CD8-positive, alpha-beta memory T cell (primary cell): ENCODE measurements around the gene EPN2. TPM values are rescaled to one million over a fixed set of nuclear protein-coding genes. Genes with fewer than 3 reads are reported as not detected.
A peak's percentile ranks its signal among the peaks of the same experiment; 100 is the strongest.

ENCODE experiments used
- CTCF ChIA-PET: fragments of 350-600 bp; sonication (Branson Sonifier 250); formaldehyde crosslinking; loops from one replicate; lab custom pipeline; 2021; ENCODE audit warnings: antibody characterized with exemption; lab: Charles Lee
- POLR2A ChIA-PET: fragments of 350-600 bp; sonication (Branson Sonifier 250); formaldehyde crosslinking; loops from one replicate; lab custom pipeline; 2021; ENCODE audit warnings: antibody characterized with exemption; lab: Charles Lee
- DNase-seq, 5 donors: peaks; one replicate each; pipeline versions ENCODE4 v3.0.0 to v3.0.0-alpha.2; 2020 to 2022; ENCODE audit warnings: mixed read lengths in 1 of 5
- H3K27ac ChIP-seq: one replicate; pipeline ENCODE4 v1.7.0; 2013; ENCODE audit warnings: low read depth, mild to moderate bottlenecking, low read length, moderate library complexity
- H3K27me3 ChIP-seq: 2 replicates; pipeline ENCODE4 v1.7.0; 2013; ENCODE audit warnings: low read length, mild to moderate bottlenecking; ENCODE audit not compliant: insufficient read depth, poor library complexity, severe bottlenecking
- H3K36me3 ChIP-seq: 2 replicates; pipeline ENCODE4 v1.7.0; 2013; ENCODE audit warnings: mild to moderate bottlenecking, low read length, moderate library complexity; ENCODE audit not compliant: insufficient read depth
- H3K4me1 ChIP-seq: 2 replicates; pipeline ENCODE4 v1.7.0; 2013; ENCODE audit warnings: mild to moderate bottlenecking, low read length, moderate library complexity; ENCODE audit not compliant: insufficient read depth
- H3K4me3 ChIP-seq: 2 replicates; pipeline ENCODE4 v1.7.0; 2013; ENCODE audit warnings: mild to moderate bottlenecking, low read length
- H3K9me3 ChIP-seq: 2 replicates; pipeline ENCODE4 v1.7.0; 2013; ENCODE audit warnings: mild to moderate bottlenecking, low read length
- H3K27ac Mint-ChIP-seq, 8 donors: one replicate each; pipeline ENCODE4 v1.8.0; 2020 to 2021; ENCODE audit warnings: mixed read lengths in 8 of 8, mild to moderate bottlenecking in 6 of 8, inconsistent platforms in 3 of 8, moderate library complexity in 3 of 8
- H3K27me3 Mint-ChIP-seq, 2 donors: one replicate each; pipeline ENCODE4 v1.8.0; 2020 to 2021; ENCODE audit warnings: mixed read lengths in 2 of 2, mild to moderate bottlenecking in 1 of 2, moderate library complexity in 1 of 2
- H3K36me3 Mint-ChIP-seq, 3 donors: one replicate each; pipeline ENCODE4 v1.8.0; 2020 to 2021; ENCODE audit warnings: mixed read lengths in 3 of 3, inconsistent platforms in 1 of 3, mild to moderate bottlenecking in 1 of 3
- H3K4me1 Mint-ChIP-seq, 3 donors: one replicate each; pipeline ENCODE4 v1.8.0; 2020 to 2021; ENCODE audit warnings: mixed read lengths in 3 of 3, inconsistent platforms in 1 of 3, mild to moderate bottlenecking in 1 of 3
- H3K4me3 Mint-ChIP-seq, 7 donors: one replicate each; pipeline ENCODE4 v1.8.0; 2020 to 2021; ENCODE audit warnings: mixed read lengths in 7 of 7, mild to moderate bottlenecking in 6 of 7, moderate library complexity in 4 of 7, inconsistent platforms in 2 of 7
- H3K9me3 Mint-ChIP-seq, 5 donors: one replicate each; pipeline ENCODE4 v1.8.0; 2020 to 2022; ENCODE audit warnings: mixed read lengths in 5 of 5, mild to moderate bottlenecking in 3 of 5, moderate library complexity in 2 of 5, inconsistent platforms in 1 of 5
- polyA plus RNA-seq: library from polyadenylated mRNA; unstranded; fragments of 300-500 nt; fragmentation: Illumina TruSeq; gene quantifications from one replicate; pipeline ENCODE4 v1.2.3, GENCODE V29; 2021
- total RNA-seq, 2 experiments: library from RNA; stranded (reverse); gene quantifications; one replicate each; pipeline ENCODE4 v1.2.3, GENCODE V29; 2021

The EPN2 gene
- total and polyA plus RNA-seq, 3 experiments from 2014 or later, result 9.0 to 10.4 (median 9.7) TPM

GRCh38 chr17:19378416-19379360, 141.5 kb downstream of the EPN2 start, which contains the start of gene MAPK7:
MAPK7 (plus strand) TSS chr17:19378498; CDS start chr17:19378901, 403 bp downstream.
- ChIA-PET POLR2A (interaction anchor here (0.5 to 2.7 kb wide), 5 partner anchors 9 to 386 kb away, joined by 5 to 18 read pairs (median 10); partner anchors contain the start of genes ALDH3A2 and B9D1), CTCF (interaction anchor here (1.1 to 11.0 kb wide), 5 partner anchors 10 to 68 kb away, joined by 3 to 118 read pairs (median 9); partner anchors contain the start of gene B9D1)
- H3K9me3 Mint-ChIP-seq, result no peaks in the 10 kb centered on the region
- Histone ChIP-seq H3K27ac (peak within 1 kb of the TSS; percentile 95), H3K36me3 (peaks cover 8% of the 10 kb centered on the region), H3K4me1 (peaks cover 7% of the 10 kb centered on the region), H3K9me3 (no peaks in the 10 kb centered on the region), H3K4me3 (peak within 1 kb of the TSS; percentile 100), H3K27me3 (no peaks in the 10 kb centered on the region)
- H3K27ac Mint-ChIP-seq, result peak within 1 kb of the TSS; percentile 92 to 98 (median 96)
- H3K4me3 Mint-ChIP-seq, result peak within 1 kb of the TSS; percentile 94 to 100 (median 97)
- no peaks in the 10 kb centered on the region for H3K27me3 Mint-ChIP-seq
- peaks cover 7 to 47% (median 8%) of the 10 kb centered on the region in 3 donors for H3K36me3 Mint-ChIP-seq
- peak in 1 of 5 donors; percentile 54 for DNase-seq
- H3K4me1 Mint-ChIP-seq, result peaks cover 25 to 31% (median 25%) of the 10 kb centered on the region in 3 donors

- Histone ChIP-seq H3K4me3 (no peak overlapping the region), H3K9me3 (no peaks in the 10 kb centered on the region), H3K36me3 (peaks cover 8% of the 10 kb centered on the region), H3K27me3 (no peaks in the 10 kb centered on the region), H3K4me1 (peaks cover 7% of the 10 kb centered on the region), H3K27ac (no peak overlapping the region)
- no peaks in the 10 kb centered on the region for H3K27me3 Mint-ChIP-seq
- peaks cover 20 to 28% (median 23%) of the 10 kb centered on the region in 3 donors for H3K4me1 Mint-ChIP-seq
- H3K36me3 Mint-ChIP-seq, result peaks cover 7 to 55% (median 10%) of the 10 kb centered on the region in 3 donors
- no peaks in the 10 kb centered on the region for H3K9me3 Mint-ChIP-seq
- H3K4me3 Mint-ChIP-seq, result peak overlapping the region; percentile 78 to 100 (median 97)
- peak overlapping the region; percentile 61 to 96 (median 78) for H3K27ac Mint-ChIP-seq
- ChIA-PET CTCF (interaction anchor here (11.0 kb wide), 1 partner anchor 15 kb away, joined by 118 read pairs; the partner anchor contains the start of gene B9D1), POLR2A (interaction anchor here (2.7 kb wide), 1 partner anchor 17 kb away, joined by 18 read pairs; the partner anchor contains the start of gene B9D1)
- peak in 1 of 5 donors; percentile 7 for DNase-seq
Measured at GRCh38 chr17:19379361-19380065, 142.3 kb downstream of the EPN2 start.

GRCh38 chr17:19380481-19381301, 143.5 kb downstream of the EPN2 start:
- peak in 1 of 5 donors; percentile 42 for DNase-seq
- Histone ChIP-seq H3K27me3 (no peaks in the 10 kb centered on the region), H3K27ac (no peak overlapping the region), H3K36me3 (peaks cover 8% of the 10 kb centered on the region), H3K4me3 (no peak overlapping the region), H3K9me3 (no peaks in the 10 kb centered on the region), H3K4me1 (peaks cover 7% of the 10 kb centered on the region)
- Mint-ChIP-seq H3K4me3 (peak overlapping the region in 3 of 7 donors; percentile 3 to 100 (median 52)), H3K4me1 (peaks cover 17 to 25% (median 19%) of the 10 kb centered on the region in 3 donors), H3K9me3 (no peaks in the 10 kb centered on the region), H3K27ac (peak overlapping the region in 2 of 8 donors; percentile 62 to 90), H3K27me3 (no peaks in the 10 kb centered on the region), H3K36me3 (peaks cover 7 to 58% (median 10%) of the 10 kb centered on the region in 3 donors)
- CTCF ChIA-PET, result interaction anchor here (11.0 kb wide), 1 partner anchor 16 kb away, joined by 118 read pairs; the partner anchor contains the start of gene B9D1
- POLR2A ChIA-PET, result no interaction called here

- no peak for DNase-seq
- H3K4me3 ChIP-seq, result no peak overlapping the region
- peaks cover 12 to 23% (median 14%) of the 10 kb centered on the region in 3 donors for H3K4me1 Mint-ChIP-seq
- H3K9me3 ChIP-seq, result no peaks in the 10 kb centered on the region
- no peaks in the 10 kb centered on the region for H3K27me3 ChIP-seq
- H3K36me3 ChIP-seq, result peaks cover 8% of the 10 kb centered on the region
- ChIA-PET CTCF (interaction anchor here (11.0 kb wide), 1 partner anchor 17 kb away, joined by 118 read pairs; the partner anchor contains the start of gene B9D1), POLR2A (no interaction called here)
- H3K4me1 ChIP-seq, result peaks cover 7% of the 10 kb centered on the region
- H3K4me3 Mint-ChIP-seq, result no peak overlapping the region
- no peak overlapping the region for H3K27ac Mint-ChIP-seq
- peaks cover 7 to 58% (median 10%) of the 10 kb centered on the region in 3 donors for H3K36me3 Mint-ChIP-seq
- no peaks in the 10 kb centered on the region for H3K27me3 Mint-ChIP-seq
- no peak overlapping the region for H3K27ac ChIP-seq
- H3K9me3 Mint-ChIP-seq, result no peaks in the 10 kb centered on the region
Measured at GRCh38 chr17:19381361-19381740, 144.2 kb downstream of the EPN2 start.

GRCh38 chr17:19381741-19382444, 144.7 kb downstream of the EPN2 start:
- DNase-seq, result peak in 1 of 5 donors; percentile 46
- Mint-ChIP-seq H3K36me3 (peaks cover 7 to 58% (median 10%) of the 10 kb centered on the region in 3 donors), H3K27ac (peak overlapping the region in 1 of 8 donors; percentile 88), H3K27me3 (no peaks in the 10 kb centered on the region), H3K4me3 (peak overlapping the region in 1 of 7 donors; percentile 32), H3K9me3 (no peaks in the 10 kb centered on the region), H3K4me1 (peaks cover 8 to 20% (median 11%) of the 10 kb centered on the region in 3 donors)
- Histone ChIP-seq H3K9me3 (no peaks in the 10 kb centered on the region), H3K27ac (no peak overlapping the region), H3K4me1 (peaks cover 5% of the 10 kb centered on the region), H3K27me3 (no peaks in the 10 kb centered on the region), H3K36me3 (peaks cover 8% of the 10 kb centered on the region), H3K4me3 (no peak overlapping the region)
- POLR2A ChIA-PET, result no interaction called here
- CTCF ChIA-PET, result interaction anchor here (11.0 kb wide), 1 partner anchor 17 kb away, joined by 118 read pairs; the partner anchor contains the start of gene B9D1

- Histone ChIP-seq H3K27ac (no peak overlapping the region), H3K27me3 (no peaks in the 10 kb centered on the region), H3K4me3 (no peak overlapping the region), H3K9me3 (no peaks in the 10 kb centered on the region), H3K36me3 (peaks cover 8% of the 10 kb centered on the region), H3K4me1 (no peaks in the 10 kb centered on the region)
- Mint-ChIP-seq H3K36me3 (peaks cover 7 to 54% (median 8%) of the 10 kb centered on the region in 3 donors), H3K4me3 (peak overlapping the region in 1 of 7 donors; percentile 32), H3K27ac (peak overlapping the region in 1 of 8 donors; percentile 32), H3K27me3 (no peaks in the 10 kb centered on the region), H3K4me1 (peaks cover 0 to 13% (median 5%) of the 10 kb centered on the region in 3 donors), H3K9me3 (no peaks in the 10 kb centered on the region)
- DNase-seq, result peak in 1 of 5 donors; percentile 38
- ChIA-PET CTCF (interaction anchor here (11.0 kb wide), 1 partner anchor 18 kb away, joined by 118 read pairs; the partner anchor contains the start of gene B9D1), POLR2A (no interaction called here)
Measured at GRCh38 chr17:19382531-19383444, 145.6 kb downstream of the EPN2 start.
